Measurements from ENCODE around the gene ZNF891. TPM values are rescaled to one million over a fixed set of nuclear protein-coding genes. Genes with fewer than 3 reads are reported as not detected.

The ZNF891 gene
- total RNA-seq, 1 experiment from 2014 or later: 0.02 TPM

DNA sequence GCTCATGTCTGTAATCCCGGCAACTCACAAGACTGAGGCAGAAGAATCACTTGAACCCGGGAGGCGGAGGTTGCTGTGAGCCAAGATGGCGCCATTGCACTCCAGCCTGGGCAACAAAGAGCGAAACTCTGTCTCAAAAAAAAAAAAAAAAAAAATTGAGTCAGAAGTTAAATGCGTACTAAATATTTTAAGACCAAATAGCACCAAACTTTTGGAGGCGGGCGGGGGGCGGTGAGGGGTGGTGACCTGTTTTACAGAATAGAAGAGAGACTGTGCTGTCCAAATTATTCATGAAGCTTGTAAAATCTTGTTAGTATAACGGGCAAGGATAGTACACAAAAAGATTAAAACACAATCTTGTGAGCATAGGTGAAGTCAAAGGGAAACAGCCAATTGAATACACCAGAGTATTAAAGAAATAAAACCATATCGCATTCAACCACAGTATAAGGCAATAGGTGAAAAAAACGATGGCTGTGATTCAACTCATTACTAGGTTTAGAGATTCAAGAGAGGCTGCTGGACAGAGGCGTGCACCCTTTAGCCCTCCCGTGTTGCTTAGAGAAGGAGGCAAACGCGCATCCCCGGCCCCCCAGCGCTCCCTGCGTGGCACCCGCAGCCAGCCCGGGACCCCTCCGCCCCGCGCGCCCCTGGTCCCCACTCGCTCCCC, 571 bp downstream of the ZNF891 start:
- H3K36me3 ChIP-seq (ENCODE audit: control insufficient read depth in 1 of 2, insufficient read depth in 2 of 2, low read length in 2 of 2): no peaks in the 10 kb centered on the region
- H3K4me1 ChIP-seq (ENCODE audit: control insufficient read depth in 1 of 2, insufficient read depth in 2 of 2, low read length in 2 of 2): no peaks in the 10 kb centered on the region
- no peak overlapping the region for H3K27ac ChIP-seq (ENCODE audit: low read depth, low read length)
- H3K4me2 ChIP-seq (ENCODE audit: low read length): no peak overlapping the region
- CTCF ChIA-PET: no interaction called here
- TF ChIP-seq SRF (IDR thresholded peaks at IDR 0.05; ENCODE audit: low read depth) (no peak), ELF1 (IDR thresholded peaks at IDR 0.05; ENCODE audit: borderline replicate concordance, low read depth) (no peak), RAD21 (IDR thresholded peaks at IDR 0.05; ENCODE audit: low read depth) (no peak), CEBPB (IDR thresholded peaks at IDR 0.05; ENCODE audit: low read depth) (no peak), EGR1 (IDR thresholded peaks at IDR 0.05; ENCODE audit: low read depth) (no peak), EZH2phosphoT487 (IDR thresholded peaks at IDR 0.05; ENCODE audit: borderline replicate concordance) (no peak), ZNF274 (IDR thresholded peaks at IDR 0.05; ENCODE audit: low read depth, low read length) (no peak), POLR2A (IDR thresholded peaks at IDR 0.05; ENCODE audit: borderline replicate concordance, extremely low read depth, insufficient read depth, insufficient read length) (no peak)
- TF ChIP-seq, protein P1, sequence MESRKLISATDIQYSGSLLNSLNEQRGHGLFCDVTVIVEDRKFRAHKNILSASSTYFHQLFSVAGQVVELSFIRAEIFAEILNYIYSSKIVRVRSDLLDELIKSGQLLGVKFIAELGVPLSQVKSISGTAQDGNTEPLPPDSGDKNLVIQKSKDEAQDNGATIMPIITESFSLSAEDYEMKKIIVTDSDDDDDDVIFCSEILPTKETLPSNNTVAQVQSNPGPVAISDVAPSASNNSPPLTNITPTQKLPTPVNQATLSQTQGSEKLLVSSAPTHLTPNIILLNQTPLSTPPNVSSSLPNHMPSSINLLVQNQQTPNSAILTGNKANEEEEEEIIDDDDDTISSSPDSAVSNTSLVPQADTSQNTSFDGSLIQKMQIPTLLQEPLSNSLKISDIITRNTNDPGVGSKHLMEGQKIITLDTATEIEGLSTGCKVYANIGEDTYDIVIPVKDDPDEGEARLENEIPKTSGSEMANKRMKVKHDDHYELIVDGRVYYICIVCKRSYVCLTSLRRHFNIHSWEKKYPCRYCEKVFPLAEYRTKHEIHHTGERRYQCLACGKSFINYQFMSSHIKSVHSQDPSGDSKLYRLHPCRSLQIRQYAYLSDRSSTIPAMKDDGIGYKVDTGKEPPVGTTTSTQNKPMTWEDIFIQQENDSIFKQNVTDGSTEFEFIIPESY (IDR thresholded peaks at IDR 0.05; ENCODE audit: extremely low read depth, insufficient replicate concordance, low read length): no peak
- TF ChIP-seq, protein P2, sequence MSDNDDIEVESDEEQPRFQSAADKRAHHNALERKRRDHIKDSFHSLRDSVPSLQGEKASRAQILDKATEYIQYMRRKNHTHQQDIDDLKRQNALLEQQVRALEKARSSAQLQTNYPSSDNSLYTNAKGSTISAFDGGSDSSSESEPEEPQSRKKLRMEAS (IDR thresholded peaks at IDR 0.05): no peak
- H3K4me3 ChIP-seq (replicated peaks in 1 of 2; ENCODE audit: low read depth in 1 of 2, low read length in 2 of 2): no peak overlapping the region
- no peaks in the 10 kb centered on the region for H4K20me1 ChIP-seq (ENCODE audit: insufficient read depth)
- peaks cover 11% of the 10 kb centered on the region in 2 experiments; a peak in 2 of 4 replicates for H3K9me3 ChIP-seq (ENCODE audit: control insufficient read depth in 1 of 2, insufficient read depth in 1 of 2, low read depth in 1 of 2, low read length in 2 of 2)
- ATAC-seq: no peak
- H3K79me2 ChIP-seq (ENCODE audit: insufficient read depth, low read length): no peaks in the 10 kb centered on the region
- H2AFZ ChIP-seq (ENCODE audit: low read depth, low read length, poor library complexity, severe bottlenecking): no peak overlapping the region
- H3K9me2 ChIP-seq (ENCODE audit: insufficient read depth): no peaks in the 10 kb centered on the region
- H3K27me3 ChIP-seq (ENCODE audit: insufficient read depth, low read length): no peaks in the 10 kb centered on the region
- DNase-seq (ENCODE audit: low read depth, low spot score): no peak
- RAD21 ChIA-PET (ENCODE audit: low non-redundant PET in 1 of 2, low total read pairs in 2 of 2, uncharacterized antibody in 2 of 2, unreplicated experiment in 2 of 2): no interaction called here
- H3K9ac ChIP-seq (ENCODE audit: low read length): no peak overlapping the region
- BruUV-seq (replicated peaks): no TSS peak
- intact Hi-C loops (cut with micrococcal nuclease): no loop called here
- POLR2A ChIA-PET: no interaction called here

Measured in HCT116 (cell line).